HEK293 (cell line): ENCODE measurements around the gene PKIG.
A peak's percentile ranks its signal among the peaks of the same experiment; 100 is the strongest.

Experiments used
- CTCF ChIA-PET: fragments of 350-600 bp; formaldehyde crosslinking; extraction: SDS; loops from one replicate; lab custom pipeline; 2021; ENCODE audit warnings: antibody characterized with exemption; lab: Yijun Ruan, JAX
- POLR2A ChIA-PET: fragments of 300-600 bp; formaldehyde crosslinking; extraction: SDS; loops from one replicate; lab custom pipeline; 2020; ENCODE audit warnings: antibody characterized with exemption, inconsistent platforms; lab: Yijun Ruan, JAX
- H3K27ac ChIP-seq: fragments of 200-500 bp; sonication (Bioruptor generic); 2 replicates; pipeline ENCODE4 v1.5.1; 2014; ENCODE audit warnings: low read depth, low read length, control low read depth, inconsistent platforms; ENCODE audit errors: extremely low read depth
- H3K36me3 ChIP-seq, 2 experiments: fragments of 200-500 bp in 1 of 2; sonication (Bioruptor generic) in 1 of 2; 1 replicate in 1 of 2; 2 replicates in 1 of 2; pipeline ENCODE4 v1.5.1; 2014 to 2017; ENCODE audit warnings: inconsistent platforms in 2 of 2, low read length in 2 of 2; ENCODE audit not compliant: control insufficient read depth in 2 of 2, insufficient read depth in 1 of 2
- H3K4me1 ChIP-seq: fragments of 200-500 bp; sonication (Bioruptor generic); 2 replicates; pipeline ENCODE4 v1.5.1; 2014; ENCODE audit warnings: mild to moderate bottlenecking, low read length, inconsistent platforms; ENCODE audit not compliant: control insufficient read depth, insufficient read depth
- H3K4me3 ChIP-seq: 2 replicates; pipeline ENCODE4 v1.5.1; 2011; ENCODE audit warnings: low read depth, mild to moderate bottlenecking, control low read depth, low read length, moderate library complexity
- H3K9me3 ChIP-seq: fragments of 200-500 bp; sonication (Bioruptor generic); 2 replicates; pipeline ENCODE4 v1.5.1; 2014; ENCODE audit warnings: low read depth, low read length, inconsistent platforms; ENCODE audit not compliant: control insufficient read depth, insufficient read depth
- BCL11A ChIP-seq: fragments of 450-650 bp; formaldehyde crosslinking; IDR thresholded peaks from 2 replicates; pipeline ENCODE4 v1.5.1; 2016; ENCODE audit warnings: low read depth, missing biosample characterization, missing genetic modification characterization
- ZNF10 ChIP-seq: fragments of 450-650 bp; formaldehyde crosslinking; IDR thresholded peaks from 2 replicates; pipeline ENCODE4 v1.5.1; 2017; ENCODE audit warnings: missing biosample characterization, missing genetic modification characterization
- ZXDB ChIP-seq: fragments of 450-650 bp; formaldehyde crosslinking; IDR thresholded peaks from 2 replicates; pipeline ENCODE4 v1.5.1; 2016; ENCODE audit warnings: missing biosample characterization, missing genetic modification characterization
- TF ChIP-seq, protein P1 (sequence below): fragments of 450-650 bp; formaldehyde crosslinking; IDR thresholded peaks from 2 replicates; pipeline ENCODE4 v1.5.1; 2016; ENCODE audit warnings: missing biosample characterization, missing genetic modification characterization
- TF ChIP-seq, protein P2 (sequence below): fragments of 450-650 bp; formaldehyde crosslinking; IDR thresholded peaks from 2 replicates; pipeline ENCODE4 v1.5.1; 2016; ENCODE audit warnings: missing biosample characterization, missing genetic modification characterization, borderline replicate concordance
- TF ChIP-seq, protein P3 (sequence below): fragments of 450-650 bp; formaldehyde crosslinking; IDR thresholded peaks from 2 replicates; pipeline ENCODE4 v1.5.1; 2016; ENCODE audit warnings: missing biosample characterization, missing genetic modification characterization
- TF ChIP-seq, protein P4 (sequence below): fragments of 450-650 bp; formaldehyde crosslinking; IDR thresholded peaks from 2 replicates; pipeline ENCODE4 v1.5.1; 2016; ENCODE audit warnings: missing biosample characterization, missing genetic modification characterization
- TF ChIP-seq, protein P5 (sequence below): fragments of 450-650 bp; formaldehyde crosslinking; IDR thresholded peaks from 2 replicates; pipeline ENCODE4 v1.5.1; 2016; ENCODE audit warnings: missing biosample characterization, missing genetic modification characterization
- TF ChIP-seq, protein P6 (sequence below): fragments of 450-650 bp; IDR thresholded peaks from 2 replicates; pipeline ENCODE4 v1.5.1; 2018; ENCODE audit warnings: missing biosample characterization, mild to moderate bottlenecking, missing genetic modification characterization

The PKIG gene

DNA sequence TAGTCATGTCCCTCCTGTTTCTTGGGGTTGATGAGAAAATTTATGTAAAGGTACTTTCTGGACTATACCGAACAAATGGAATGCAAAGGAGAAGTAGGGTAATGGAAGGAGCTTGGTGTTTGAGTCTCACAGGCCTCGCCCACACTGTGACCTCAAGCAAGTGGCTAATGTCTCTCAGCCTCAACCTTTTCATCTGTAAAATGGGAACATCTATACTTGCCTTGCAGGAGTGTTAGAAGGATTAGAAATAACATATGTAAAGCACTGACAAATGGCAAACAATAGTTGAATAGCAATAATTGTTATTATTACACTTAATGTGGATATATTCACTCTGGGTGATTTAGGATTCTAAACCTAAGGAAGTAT is 8.9 kb upstream of the PKIG start:
- TF ChIP-seq BCL11A (tag by site-specific recombination) (no peak), ZNF10 (no peak), ZXDB (tag by site-specific recombination) (no peak)
- TF ChIP-seq, protein P1, sequence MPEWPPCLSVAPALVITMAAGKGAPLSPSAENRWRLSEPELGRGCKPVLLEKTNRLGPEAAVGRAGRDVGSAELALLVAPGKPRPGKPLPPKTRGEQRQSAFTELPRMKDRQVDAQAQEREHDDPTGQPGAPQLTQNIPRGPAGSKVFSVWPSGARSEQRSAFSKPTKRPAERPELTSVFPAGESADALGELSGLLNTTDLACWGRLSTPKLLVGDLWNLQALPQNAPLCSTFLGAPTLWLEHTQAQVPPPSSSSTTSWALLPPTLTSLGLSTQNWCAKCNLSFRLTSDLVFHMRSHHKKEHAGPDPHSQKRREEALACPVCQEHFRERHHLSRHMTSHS (tag by site-specific recombination) = no peak
- TF ChIP-seq, protein P2, sequence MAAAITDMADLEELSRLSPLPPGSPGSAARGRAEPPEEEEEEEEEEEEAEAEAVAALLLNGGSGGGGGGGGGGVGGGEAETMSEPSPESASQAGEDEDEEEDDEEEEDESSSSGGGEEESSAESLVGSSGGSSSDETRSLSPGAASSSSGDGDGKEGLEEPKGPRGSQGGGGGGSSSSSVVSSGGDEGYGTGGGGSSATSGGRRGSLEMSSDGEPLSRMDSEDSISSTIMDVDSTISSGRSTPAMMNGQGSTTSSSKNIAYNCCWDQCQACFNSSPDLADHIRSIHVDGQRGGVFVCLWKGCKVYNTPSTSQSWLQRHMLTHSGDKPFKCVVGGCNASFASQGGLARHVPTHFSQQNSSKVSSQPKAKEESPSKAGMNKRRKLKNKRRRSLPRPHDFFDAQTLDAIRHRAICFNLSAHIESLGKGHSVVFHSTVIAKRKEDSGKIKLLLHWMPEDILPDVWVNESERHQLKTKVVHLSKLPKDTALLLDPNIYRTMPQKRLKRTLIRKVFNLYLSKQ (tag by site-specific recombination) = no peak
- TF ChIP-seq, protein P3, sequence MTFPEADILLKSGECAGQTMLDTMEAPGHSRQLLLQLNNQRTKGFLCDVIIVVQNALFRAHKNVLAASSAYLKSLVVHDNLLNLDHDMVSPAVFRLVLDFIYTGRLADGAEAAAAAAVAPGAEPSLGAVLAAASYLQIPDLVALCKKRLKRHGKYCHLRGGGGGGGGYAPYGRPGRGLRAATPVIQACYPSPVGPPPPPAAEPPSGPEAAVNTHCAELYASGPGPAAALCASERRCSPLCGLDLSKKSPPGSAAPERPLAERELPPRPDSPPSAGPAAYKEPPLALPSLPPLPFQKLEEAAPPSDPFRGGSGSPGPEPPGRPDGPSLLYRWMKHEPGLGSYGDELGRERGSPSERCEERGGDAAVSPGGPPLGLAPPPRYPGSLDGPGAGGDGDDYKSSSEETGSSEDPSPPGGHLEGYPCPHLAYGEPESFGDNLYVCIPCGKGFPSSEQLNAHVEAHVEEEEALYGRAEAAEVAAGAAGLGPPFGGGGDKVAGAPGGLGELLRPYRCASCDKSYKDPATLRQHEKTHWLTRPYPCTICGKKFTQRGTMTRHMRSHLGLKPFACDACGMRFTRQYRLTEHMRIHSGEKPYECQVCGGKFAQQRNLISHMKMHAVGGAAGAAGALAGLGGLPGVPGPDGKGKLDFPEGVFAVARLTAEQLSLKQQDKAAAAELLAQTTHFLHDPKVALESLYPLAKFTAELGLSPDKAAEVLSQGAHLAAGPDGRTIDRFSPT = no peak
- Histone ChIP-seq H3K27ac (no peak overlapping the region), H3K4me3 (no peak overlapping the region), H3K9me3 (no peaks in the 10 kb centered on the region), H3K4me1 (peaks cover 5% of the 10 kb centered on the region), H3K36me3 (no peaks in the 10 kb centered on the region)
- CTCF ChIA-PET = interaction anchor here (0.7 kb wide), 1 partner anchor 10 kb away, joined by 3 read pairs; no protein-coding TSS in a partner anchor
- POLR2A ChIA-PET = interaction anchor here (0.6 kb wide), 1 partner anchor 20 kb away, joined by 3 read pairs; no protein-coding TSS in a partner anchor

DNA sequence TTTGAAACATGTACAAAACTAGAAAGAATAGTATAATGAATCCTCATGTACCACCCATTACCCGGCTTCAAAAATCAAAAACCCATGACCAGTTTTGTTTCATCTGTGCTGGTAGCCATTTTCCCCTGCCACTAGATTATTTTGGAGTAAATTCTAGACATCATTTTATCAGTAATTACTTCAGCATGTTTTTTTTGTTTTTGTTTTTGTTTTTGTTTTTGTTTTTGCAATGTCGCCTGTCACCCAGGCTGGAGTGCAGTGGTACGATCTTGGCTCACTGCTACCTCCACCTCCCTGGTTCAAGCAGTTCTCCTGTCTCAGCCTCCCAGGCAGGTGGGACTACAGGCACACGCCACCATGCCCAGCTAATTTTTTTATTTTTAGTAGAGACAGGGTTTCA is 8.0 kb upstream of the PKIG start:
- TF ChIP-seq, protein P4, sequence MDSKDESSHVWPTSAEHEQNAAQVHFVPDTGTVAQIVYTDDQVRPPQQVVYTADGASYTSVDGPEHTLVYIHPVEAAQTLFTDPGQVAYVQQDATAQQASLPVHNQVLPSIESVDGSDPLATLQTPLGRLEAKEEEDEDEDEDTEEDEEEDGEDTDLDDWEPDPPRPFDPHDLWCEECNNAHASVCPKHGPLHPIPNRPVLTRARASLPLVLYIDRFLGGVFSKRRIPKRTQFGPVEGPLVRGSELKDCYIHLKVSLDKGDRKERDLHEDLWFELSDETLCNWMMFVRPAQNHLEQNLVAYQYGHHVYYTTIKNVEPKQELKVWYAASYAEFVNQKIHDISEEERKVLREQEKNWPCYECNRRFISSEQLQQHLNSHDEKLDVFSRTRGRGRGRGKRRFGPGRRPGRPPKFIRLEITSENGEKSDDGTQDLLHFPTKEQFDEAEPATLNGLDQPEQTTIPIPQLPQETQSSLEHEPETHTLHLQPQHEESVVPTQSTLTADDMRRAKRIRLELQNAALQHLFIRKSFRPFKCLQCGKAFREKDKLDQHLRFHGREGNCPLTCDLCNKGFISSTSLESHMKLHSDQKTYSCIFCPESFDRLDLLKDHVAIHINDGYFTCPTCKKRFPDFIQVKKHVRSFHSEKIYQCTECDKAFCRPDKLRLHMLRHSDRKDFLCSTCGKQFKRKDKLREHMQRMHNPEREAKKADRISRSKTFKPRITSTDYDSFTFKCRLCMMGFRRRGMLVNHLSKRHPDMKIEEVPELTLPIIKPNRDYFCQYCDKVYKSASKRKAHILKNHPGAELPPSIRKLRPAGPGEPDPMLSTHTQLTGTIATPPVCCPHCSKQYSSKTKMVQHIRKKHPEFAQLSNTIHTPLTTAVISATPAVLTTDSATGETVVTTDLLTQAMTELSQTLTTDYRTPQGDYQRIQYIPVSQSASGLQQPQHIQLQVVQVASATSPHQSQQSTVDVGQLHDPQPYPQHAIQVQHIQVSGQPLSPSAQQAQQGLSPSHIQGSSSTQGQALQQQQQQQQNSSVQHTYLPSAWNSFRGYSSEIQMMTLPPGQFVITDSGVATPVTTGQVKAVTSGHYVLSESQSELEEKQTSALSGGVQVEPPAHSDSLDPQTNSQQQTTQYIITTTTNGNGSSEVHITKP (tag by site-specific recombination) = 0 out of 2 replicates have a peak, but pooled peaks have one; percentile 34
- TF ChIP-seq, protein P5, sequence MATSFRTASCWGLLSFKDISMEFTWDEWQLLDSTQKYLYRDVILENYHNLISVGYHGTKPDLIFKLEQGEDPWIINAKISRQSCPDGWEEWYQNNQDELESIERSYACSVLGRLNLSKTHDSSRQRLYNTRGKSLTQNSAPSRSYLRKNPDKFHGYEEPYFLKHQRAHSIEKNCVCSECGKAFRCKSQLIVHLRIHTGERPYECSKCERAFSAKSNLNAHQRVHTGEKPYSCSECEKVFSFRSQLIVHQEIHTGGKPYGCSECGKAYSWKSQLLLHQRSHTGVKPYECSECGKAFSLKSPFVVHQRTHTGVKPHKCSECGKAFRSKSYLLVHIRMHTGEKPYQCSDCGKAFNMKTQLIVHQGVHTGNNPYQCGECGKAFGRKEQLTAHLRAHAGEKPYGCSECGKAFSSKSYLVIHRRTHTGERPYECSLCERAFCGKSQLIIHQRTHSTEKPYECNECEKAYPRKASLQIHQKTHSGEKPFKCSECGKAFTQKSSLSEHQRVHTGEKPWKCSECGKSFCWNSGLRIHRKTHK (tag by site-specific recombination) = peak; percentile 93
- TF ChIP-seq, protein P6, sequence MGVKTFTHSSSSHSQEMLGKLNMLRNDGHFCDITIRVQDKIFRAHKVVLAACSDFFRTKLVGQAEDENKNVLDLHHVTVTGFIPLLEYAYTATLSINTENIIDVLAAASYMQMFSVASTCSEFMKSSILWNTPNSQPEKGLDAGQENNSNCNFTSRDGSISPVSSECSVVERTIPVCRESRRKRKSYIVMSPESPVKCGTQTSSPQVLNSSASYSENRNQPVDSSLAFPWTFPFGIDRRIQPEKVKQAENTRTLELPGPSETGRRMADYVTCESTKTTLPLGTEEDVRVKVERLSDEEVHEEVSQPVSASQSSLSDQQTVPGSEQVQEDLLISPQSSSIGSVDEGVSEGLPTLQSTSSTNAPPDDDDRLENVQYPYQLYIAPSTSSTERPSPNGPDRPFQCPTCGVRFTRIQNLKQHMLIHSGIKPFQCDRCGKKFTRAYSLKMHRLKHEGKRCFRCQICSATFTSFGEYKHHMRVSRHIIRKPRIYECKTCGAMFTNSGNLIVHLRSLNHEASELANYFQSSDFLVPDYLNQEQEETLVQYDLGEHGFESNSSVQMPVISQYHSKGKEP = no peak
- TF ChIP-seq, all 188 proteins: peak for 2
- Histone ChIP-seq H3K4me1 (peaks cover 5% of the 10 kb centered on the region), H3K27ac (no peak overlapping the region), H3K36me3 (no peaks in the 10 kb centered on the region), H3K9me3 (no peaks in the 10 kb centered on the region), H3K4me3 (no peak overlapping the region)
- ChIA-PET POLR2A (interaction anchor here (0.6 kb wide), 1 partner anchor 21 kb away, joined by 3 read pairs; no protein-coding TSS in a partner anchor), CTCF (interaction anchor here (0.8 kb wide), 1 partner anchor 48 kb away, joined by 3 read pairs; no protein-coding TSS in a partner anchor)
